ENCODE results near the gene RANBP10. TPM values are rescaled to one million over a fixed set of nuclear protein-coding genes. Genes with fewer than 3 reads are reported as not detected.
A peak's percentile ranks its signal among the peaks of the same experiment; 100 is the strongest.

Gene RANBP10
- total and polyA plus RNA-seq, 2 of the 13 experiments (the other 11 are each of a cell fraction or from before 2014, with no cell fraction given): 9.2 to 22.7 TPM

- peak; percentile 90 for TF ChIP-seq AGO1 (IDR thresholded peaks at IDR 0.05; ENCODE audit: low read depth, low read length, poor library complexity, severe bottlenecking)
- TF ChIP-seq, protein P1, sequence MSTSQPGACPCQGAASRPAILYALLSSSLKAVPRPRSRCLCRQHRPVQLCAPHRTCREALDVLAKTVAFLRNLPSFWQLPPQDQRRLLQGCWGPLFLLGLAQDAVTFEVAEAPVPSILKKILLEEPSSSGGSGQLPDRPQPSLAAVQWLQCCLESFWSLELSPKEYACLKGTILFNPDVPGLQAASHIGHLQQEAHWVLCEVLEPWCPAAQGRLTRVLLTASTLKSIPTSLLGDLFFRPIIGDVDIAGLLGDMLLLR (CRISPR knock-in tag; IDR thresholded peaks at IDR 0.05): peak; percentile 22; the same call in 1 of the 2 replicates
- TF ChIP-seq, protein P2, sequence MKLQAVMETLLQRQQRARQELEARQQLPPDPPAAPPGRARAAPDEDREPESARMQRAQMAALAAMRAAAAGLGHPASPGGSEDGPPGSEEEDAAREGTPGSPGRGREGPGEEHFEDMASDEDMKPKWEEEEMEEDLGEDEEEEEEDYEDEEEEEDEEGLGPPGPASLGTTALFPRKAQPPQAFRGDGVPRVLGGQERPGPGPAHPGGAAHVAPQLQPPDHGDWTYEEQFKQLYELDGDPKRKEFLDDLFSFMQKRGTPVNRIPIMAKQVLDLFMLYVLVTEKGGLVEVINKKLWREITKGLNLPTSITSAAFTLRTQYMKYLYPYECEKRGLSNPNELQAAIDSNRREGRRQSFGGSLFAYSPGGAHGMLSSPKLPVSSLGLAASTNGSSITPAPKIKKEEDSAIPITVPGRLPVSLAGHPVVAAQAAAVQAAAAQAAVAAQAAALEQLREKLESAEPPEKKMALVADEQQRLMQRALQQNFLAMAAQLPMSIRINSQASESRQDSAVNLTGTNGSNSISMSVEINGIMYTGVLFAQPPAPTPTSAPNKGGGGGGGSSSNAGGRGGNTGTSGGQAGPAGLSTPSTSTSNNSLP (IDR thresholded peaks at IDR 0.05; ENCODE audit: low read depth, low read length): peak; percentile 47; the same call in 1 of the 2 replicates
- peak; percentile 56; the same call in 1 of the 2 replicates for TF ChIP-seq GZF1 (CRISPR knock-in tag; IDR thresholded peaks at IDR 0.05)
- no peak for TF ChIP-seq ZNF577 (CRISPR knock-in tag; IDR thresholded peaks at IDR 0.05; ENCODE audit: borderline replicate concordance, low read depth)
- TF ChIP-seq DNMT3B (CRISPR knock-in tag; conservative IDR thresholded peaks at IDR 0.05): 0 out of 2 replicates have a peak, but pooled peaks have one; percentile 23
- peak; percentile 71 for TF ChIP-seq ZNF292 (CRISPR knock-in tag; IDR thresholded peaks at IDR 0.05; ENCODE audit: borderline replicate concordance, low read depth)
- TF ChIP-seq, protein P3, sequence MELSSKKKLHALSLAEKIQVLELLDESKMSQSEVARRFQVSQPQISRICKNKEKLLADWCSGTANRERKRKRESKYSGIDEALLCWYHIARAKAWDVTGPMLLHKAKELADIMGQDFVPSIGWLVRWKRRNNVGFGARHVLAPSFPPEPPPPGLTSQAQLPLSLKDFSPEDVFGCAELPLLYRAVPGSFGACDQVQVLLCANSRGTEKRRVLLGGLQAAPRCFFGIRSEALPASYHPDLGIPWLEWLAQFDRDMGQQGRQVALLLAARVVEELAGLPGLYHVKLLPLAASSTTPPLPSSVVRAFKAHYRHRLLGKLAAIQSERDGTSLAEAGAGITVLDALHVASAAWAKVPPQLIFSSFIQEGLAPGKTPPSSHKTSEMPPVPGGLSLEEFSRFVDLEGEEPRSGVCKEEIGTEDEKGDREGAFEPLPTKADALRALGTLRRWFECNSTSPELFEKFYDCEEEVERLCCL (CRISPR knock-in tag; IDR thresholded peaks at IDR 0.05; ENCODE audit: borderline replicate concordance): 0 out of 2 replicates have a peak, but pooled peaks have one; percentile 41
- peak; percentile 94 for TF ChIP-seq ZNF281 (CRISPR knock-in tag; IDR thresholded peaks at IDR 0.05; ENCODE audit: borderline replicate concordance)
- TF ChIP-seq ZIK1 (CRISPR knock-in tag; IDR thresholded peaks at IDR 0.05; ENCODE audit: borderline replicate concordance, low read depth): peak; percentile 11; the same call in 1 of the 2 replicates
- TF ChIP-seq, protein P4, sequence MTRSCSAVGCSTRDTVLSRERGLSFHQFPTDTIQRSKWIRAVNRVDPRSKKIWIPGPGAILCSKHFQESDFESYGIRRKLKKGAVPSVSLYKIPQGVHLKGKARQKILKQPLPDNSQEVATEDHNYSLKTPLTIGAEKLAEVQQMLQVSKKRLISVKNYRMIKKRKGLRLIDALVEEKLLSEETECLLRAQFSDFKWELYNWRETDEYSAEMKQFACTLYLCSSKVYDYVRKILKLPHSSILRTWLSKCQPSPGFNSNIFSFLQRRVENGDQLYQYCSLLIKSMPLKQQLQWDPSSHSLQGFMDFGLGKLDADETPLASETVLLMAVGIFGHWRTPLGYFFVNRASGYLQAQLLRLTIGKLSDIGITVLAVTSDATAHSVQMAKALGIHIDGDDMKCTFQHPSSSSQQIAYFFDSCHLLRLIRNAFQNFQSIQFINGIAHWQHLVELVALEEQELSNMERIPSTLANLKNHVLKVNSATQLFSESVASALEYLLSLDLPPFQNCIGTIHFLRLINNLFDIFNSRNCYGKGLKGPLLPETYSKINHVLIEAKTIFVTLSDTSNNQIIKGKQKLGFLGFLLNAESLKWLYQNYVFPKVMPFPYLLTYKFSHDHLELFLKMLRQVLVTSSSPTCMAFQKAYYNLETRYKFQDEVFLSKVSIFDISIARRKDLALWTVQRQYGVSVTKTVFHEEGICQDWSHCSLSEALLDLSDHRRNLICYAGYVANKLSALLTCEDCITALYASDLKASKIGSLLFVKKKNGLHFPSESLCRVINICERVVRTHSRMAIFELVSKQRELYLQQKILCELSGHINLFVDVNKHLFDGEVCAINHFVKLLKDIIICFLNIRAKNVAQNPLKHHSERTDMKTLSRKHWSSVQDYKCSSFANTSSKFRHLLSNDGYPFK (CRISPR knock-in tag; IDR thresholded peaks at IDR 0.05; ENCODE audit: borderline replicate concordance): peak; percentile 98
- TF ChIP-seq, protein P5, sequence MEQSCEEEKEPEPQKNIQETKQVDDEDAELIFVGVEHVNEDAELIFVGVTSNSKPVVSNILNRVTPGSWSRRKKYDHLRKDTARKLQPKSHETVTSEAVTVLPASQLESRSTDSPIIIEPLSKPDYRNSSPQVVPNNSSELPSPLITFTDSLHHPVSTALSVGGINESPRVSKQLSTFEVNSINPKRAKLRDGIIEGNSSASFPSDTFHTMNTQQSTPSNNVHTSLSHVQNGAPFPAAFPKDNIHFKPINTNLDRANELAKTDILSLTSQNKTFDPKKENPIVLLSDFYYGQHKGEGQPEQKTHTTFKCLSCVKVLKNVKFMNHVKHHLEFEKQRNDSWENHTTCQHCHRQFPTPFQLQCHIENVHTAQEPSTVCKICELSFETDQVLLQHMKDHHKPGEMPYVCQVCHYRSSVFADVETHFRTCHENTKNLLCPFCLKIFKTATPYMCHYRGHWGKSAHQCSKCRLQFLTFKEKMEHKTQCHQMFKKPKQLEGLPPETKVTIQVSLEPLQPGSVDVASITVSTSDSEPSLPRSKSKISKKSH (CRISPR knock-in tag; IDR thresholded peaks at IDR 0.05; ENCODE audit: borderline replicate concordance): no peak; the same call in 1 of the 2 replicates
- no peak for TF ChIP-seq SMARCE1 (IDR thresholded peaks at IDR 0.05; ENCODE audit: borderline replicate concordance)
- peak; percentile 90; the same call in 1 of the 2 replicates for TF ChIP-seq HES4 (CRISPR knock-in tag; IDR thresholded peaks at IDR 0.05; ENCODE audit: borderline replicate concordance)
These were observed 40.1 kb upstream of the RANBP10 start, which contains the start of gene NUTF2 (continued) for GRCh38 chr16:67846320-67847063.

Measured in HepG2 (cell line).